ENCODE data around the gene MFSD8. TPM values are rescaled to one million over a fixed set of nuclear protein-coding genes. Genes with fewer than 3 reads are reported as not detected.
"Not testable (repeated sequence)": the region's sequence is repeated elsewhere in the genome, so short reads cannot be mapped to it uniquely, and the experiment has no call there.

Gene MFSD8
- total RNA-seq, 1 donor from 2014 or later: 16.5 TPM

DNA sequence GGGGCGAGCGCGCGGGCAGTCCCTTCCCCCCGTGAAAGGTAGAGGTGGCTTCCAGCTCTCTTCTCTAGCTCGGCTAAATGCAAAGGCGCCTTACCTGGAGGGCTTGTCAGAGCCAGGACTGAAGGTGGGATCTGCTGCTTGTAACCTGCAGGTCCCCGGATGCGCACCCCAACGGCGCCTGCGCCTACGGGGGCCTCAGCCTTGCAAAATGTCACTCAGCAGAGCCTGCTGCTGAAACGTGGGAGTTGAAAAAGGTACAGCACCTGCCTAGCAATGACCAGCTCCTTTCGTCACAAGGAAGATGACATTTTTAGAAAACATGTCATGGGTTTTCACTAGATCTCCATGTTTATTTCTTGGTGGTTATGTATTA lies 816 bp upstream of the MFSD8 start:
- Mint-ChIP-seq H3K27ac (ENCODE audit: unreplicated experiment) (peak overlapping the region; percentile 97), H3K27me3 (ENCODE audit: unreplicated experiment) (no peaks in the 10 kb centered on the region), H3K4me1 (ENCODE audit: unreplicated experiment) (peaks cover 20% of the 10 kb centered on the region), H3K4me3 (ENCODE audit: unreplicated experiment) (peak overlapping the region; percentile 95), H3K36me3 (ENCODE audit: unreplicated experiment) (no peaks in the 10 kb centered on the region), H3K9me3 (ENCODE audit: unreplicated experiment) (no peaks in the 10 kb centered on the region)
- DNase-seq (ENCODE audit: extremely low spot score, unreplicated experiment): no peak
- TF ChIP-seq, protein P1, sequence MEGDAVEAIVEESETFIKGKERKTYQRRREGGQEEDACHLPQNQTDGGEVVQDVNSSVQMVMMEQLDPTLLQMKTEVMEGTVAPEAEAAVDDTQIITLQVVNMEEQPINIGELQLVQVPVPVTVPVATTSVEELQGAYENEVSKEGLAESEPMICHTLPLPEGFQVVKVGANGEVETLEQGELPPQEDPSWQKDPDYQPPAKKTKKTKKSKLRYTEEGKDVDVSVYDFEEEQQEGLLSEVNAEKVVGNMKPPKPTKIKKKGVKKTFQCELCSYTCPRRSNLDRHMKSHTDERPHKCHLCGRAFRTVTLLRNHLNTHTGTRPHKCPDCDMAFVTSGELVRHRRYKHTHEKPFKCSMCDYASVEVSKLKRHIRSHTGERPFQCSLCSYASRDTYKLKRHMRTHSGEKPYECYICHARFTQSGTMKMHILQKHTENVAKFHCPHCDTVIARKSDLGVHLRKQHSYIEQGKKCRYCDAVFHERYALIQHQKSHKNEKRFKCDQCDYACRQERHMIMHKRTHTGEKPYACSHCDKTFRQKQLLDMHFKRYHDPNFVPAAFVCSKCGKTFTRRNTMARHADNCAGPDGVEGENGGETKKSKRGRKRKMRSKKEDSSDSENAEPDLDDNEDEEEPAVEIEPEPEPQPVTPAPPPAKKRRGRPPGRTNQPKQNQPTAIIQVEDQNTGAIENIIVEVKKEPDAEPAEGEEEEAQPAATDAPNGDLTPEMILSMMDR (IDR thresholded peaks at IDR 0.05): no peak

DNA sequence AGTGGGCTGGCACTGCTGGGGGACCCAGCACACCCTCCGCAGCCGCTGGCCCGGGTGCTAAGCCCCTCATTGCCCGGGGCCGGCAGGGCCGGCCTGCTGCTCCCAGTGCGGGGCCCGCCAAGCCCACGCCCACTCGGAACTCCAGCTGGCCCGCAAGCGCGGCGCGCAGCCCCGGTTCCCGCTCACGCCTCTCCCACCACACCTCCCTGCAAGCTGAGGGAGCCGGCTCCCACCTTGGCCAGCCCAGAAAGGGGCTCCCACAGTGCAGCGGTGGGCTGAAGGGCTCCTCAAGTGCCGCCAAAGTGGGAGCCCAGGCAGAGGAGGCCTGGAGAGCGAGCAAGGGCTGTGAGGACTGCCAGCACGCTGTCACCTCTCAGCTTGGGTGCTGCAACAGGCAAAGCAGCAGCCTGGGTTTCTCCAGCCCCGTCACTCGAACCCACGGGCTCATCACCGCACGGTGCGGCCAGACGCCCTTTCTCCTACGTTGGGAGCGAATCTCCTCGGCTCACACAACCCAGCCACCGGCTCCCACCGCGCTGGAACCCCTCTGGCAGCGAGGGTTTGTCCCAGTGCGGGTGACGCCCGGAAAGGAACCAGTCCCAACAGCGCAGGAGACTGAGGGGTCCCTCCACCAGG lies 429 bp downstream of the MFSD8 start:
- Mint-ChIP-seq H3K4me3 (ENCODE audit: unreplicated experiment) (peak overlapping the region; percentile 95), H3K4me1 (ENCODE audit: unreplicated experiment) (peaks cover 20% of the 10 kb centered on the region), H3K27ac (ENCODE audit: unreplicated experiment) (peak overlapping the region; percentile 97)
- not testable (repeated sequence) for H3K9me3 Mint-ChIP-seq (ENCODE audit: unreplicated experiment); H3K27me3 Mint-ChIP-seq (ENCODE audit: unreplicated experiment); H3K36me3 Mint-ChIP-seq (ENCODE audit: unreplicated experiment); DNase-seq (ENCODE audit: extremely low spot score, unreplicated experiment)

GRCh38 chr4:127963633-127964398 lies 1.2 kb downstream of the MFSD8 start:
- Mint-ChIP-seq H3K27ac (ENCODE audit: unreplicated experiment) (peak overlapping the region; percentile 27), H3K4me3 (ENCODE audit: unreplicated experiment) (peak overlapping the region; percentile 95), H3K4me1 (ENCODE audit: unreplicated experiment) (peaks cover 20% of the 10 kb centered on the region)
- not testable (repeated sequence) for DNase-seq (ENCODE audit: extremely low spot score, unreplicated experiment); H3K36me3 Mint-ChIP-seq (ENCODE audit: unreplicated experiment); H3K9me3 Mint-ChIP-seq (ENCODE audit: unreplicated experiment); H3K27me3 Mint-ChIP-seq (ENCODE audit: unreplicated experiment)

DNA sequence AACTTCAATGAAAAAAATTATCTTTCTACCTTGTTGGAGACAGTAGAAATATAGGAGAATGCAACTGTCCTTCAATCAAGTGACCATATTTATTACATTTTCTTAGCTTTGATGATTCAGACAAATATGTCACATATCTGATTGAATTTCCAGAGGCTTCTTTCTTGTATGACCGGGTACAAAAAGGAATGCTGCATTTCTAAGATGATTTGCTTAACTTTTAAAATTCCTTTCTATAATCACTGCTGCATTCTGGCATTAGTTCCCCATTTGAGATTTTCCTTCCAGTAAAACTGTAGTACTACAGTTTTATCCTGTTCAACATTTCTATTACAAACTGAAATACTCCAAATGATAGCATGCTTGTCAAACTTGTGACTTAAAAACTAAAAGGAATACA lies 5.2 kb downstream of the MFSD8 start:
- H3K9me3 Mint-ChIP-seq (ENCODE audit: unreplicated experiment): no peaks in the 10 kb centered on the region
- peaks cover 9% of the 10 kb centered on the region for H3K4me1 Mint-ChIP-seq (ENCODE audit: unreplicated experiment)
- H3K27ac Mint-ChIP-seq (ENCODE audit: unreplicated experiment): no peak overlapping the region
- H3K27me3 Mint-ChIP-seq (ENCODE audit: unreplicated experiment): no peaks in the 10 kb centered on the region
- no peak for DNase-seq (ENCODE audit: extremely low spot score, unreplicated experiment)
- peaks cover 9% of the 10 kb centered on the region for H3K36me3 Mint-ChIP-seq (ENCODE audit: unreplicated experiment)
- TF ChIP-seq, protein P1 (IDR thresholded peaks at IDR 0.05): no peak
- no peak overlapping the region for H3K4me3 Mint-ChIP-seq (ENCODE audit: unreplicated experiment)

DNA sequence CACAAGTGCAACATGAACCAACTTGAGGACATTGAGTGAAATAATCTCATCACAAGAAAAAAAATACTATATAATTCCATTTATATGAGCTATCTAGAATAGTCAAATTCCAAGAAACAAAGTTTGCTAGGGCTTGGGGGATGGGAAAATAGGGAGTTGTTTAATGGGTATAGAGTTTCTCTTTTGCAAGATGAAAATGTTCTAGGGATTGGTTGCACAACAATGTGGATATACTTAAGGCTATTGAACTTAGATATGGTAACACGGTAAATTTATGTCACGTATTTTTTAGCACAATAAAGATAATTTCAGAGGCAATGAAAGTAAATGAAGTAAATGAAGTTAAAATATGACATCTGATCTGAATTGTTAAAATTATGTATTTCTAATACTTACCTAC lies 7.9 kb downstream of the MFSD8 start:
- H3K27ac Mint-ChIP-seq (ENCODE audit: unreplicated experiment): no peak overlapping the region
- TF ChIP-seq, protein P1 (IDR thresholded peaks at IDR 0.05): no peak
- no peaks in the 10 kb centered on the region for H3K9me3 Mint-ChIP-seq (ENCODE audit: unreplicated experiment)
- H3K4me1 Mint-ChIP-seq (ENCODE audit: unreplicated experiment): no peaks in the 10 kb centered on the region
- no peak for DNase-seq (ENCODE audit: extremely low spot score, unreplicated experiment)
- no peaks in the 10 kb centered on the region for H3K27me3 Mint-ChIP-seq (ENCODE audit: unreplicated experiment)
- peaks cover 13% of the 10 kb centered on the region for H3K36me3 Mint-ChIP-seq (ENCODE audit: unreplicated experiment)
- H3K4me3 Mint-ChIP-seq (ENCODE audit: unreplicated experiment): no peak overlapping the region

DNA sequence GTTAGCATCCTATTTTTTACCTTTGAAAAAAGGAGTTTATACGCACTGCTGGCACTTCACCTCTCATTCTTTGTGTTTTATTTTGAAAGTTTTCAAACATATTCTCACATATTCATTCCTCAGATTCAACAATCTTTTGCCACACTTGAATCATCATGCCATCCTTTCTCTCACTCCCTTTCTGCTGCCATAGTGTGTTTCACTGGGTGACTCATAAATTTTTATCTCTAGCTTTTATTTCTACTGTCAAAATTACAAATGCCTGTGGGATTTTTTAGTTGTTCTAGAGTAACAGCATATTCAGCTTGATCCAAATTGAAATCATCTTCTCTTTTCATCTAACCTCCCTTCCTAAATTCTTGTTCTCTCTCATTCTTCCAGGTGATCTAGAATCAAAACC lies 28.0 kb downstream of the MFSD8 start:
- Mint-ChIP-seq H3K4me1 (ENCODE audit: unreplicated experiment) (peaks cover 7% of the 10 kb centered on the region), H3K9me3 (ENCODE audit: unreplicated experiment) (no peaks in the 10 kb centered on the region), H3K27ac (ENCODE audit: unreplicated experiment) (peak overlapping the region; percentile 45), H3K36me3 (ENCODE audit: unreplicated experiment) (peaks cover 11% of the 10 kb centered on the region), H3K4me3 (ENCODE audit: unreplicated experiment) (no peak overlapping the region), H3K27me3 (ENCODE audit: unreplicated experiment) (no peaks in the 10 kb centered on the region)
- DNase-seq (ENCODE audit: extremely low spot score, unreplicated experiment): no peak
- TF ChIP-seq, protein P1 (IDR thresholded peaks at IDR 0.05): no peak

DNA sequence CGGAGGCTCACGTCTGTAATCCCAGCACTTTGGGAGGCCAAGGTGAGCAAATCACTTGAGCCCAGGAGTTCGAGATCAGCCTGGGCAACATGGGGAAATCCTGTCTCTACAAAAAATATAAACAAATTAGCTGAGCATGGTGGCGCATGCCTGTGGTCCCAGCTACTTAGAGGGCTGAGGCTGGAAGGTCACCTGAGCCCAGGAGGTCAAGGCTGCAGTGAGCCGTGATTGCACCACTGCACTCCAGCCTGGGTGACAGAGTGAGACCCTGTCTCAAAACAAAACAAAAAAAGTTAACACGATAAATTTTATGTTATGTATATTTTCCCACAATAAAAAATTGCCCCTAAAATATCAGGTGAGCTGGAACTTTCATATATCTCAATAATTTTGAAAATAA lies 33.1 kb downstream of the MFSD8 start:
- H3K36me3 Mint-ChIP-seq (ENCODE audit: unreplicated experiment): peaks cover 11% of the 10 kb centered on the region
- H3K9me3 Mint-ChIP-seq (ENCODE audit: unreplicated experiment); H3K4me1 Mint-ChIP-seq (ENCODE audit: unreplicated experiment); DNase-seq (ENCODE audit: extremely low spot score, unreplicated experiment); H3K27me3 Mint-ChIP-seq (ENCODE audit: unreplicated experiment); H3K27ac Mint-ChIP-seq (ENCODE audit: unreplicated experiment); H3K4me3 Mint-ChIP-seq (ENCODE audit: unreplicated experiment): not testable (repeated sequence)

All from osteocyte (in vitro differentiated cells).